ENCODE results near the gene CACNA2D2.

GRCh38 chr3:50536471-50537180 is 33.2 kb upstream of the CACNA2D2 start:
- TF ChIP-seq, protein P1, sequence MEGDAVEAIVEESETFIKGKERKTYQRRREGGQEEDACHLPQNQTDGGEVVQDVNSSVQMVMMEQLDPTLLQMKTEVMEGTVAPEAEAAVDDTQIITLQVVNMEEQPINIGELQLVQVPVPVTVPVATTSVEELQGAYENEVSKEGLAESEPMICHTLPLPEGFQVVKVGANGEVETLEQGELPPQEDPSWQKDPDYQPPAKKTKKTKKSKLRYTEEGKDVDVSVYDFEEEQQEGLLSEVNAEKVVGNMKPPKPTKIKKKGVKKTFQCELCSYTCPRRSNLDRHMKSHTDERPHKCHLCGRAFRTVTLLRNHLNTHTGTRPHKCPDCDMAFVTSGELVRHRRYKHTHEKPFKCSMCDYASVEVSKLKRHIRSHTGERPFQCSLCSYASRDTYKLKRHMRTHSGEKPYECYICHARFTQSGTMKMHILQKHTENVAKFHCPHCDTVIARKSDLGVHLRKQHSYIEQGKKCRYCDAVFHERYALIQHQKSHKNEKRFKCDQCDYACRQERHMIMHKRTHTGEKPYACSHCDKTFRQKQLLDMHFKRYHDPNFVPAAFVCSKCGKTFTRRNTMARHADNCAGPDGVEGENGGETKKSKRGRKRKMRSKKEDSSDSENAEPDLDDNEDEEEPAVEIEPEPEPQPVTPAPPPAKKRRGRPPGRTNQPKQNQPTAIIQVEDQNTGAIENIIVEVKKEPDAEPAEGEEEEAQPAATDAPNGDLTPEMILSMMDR (IDR thresholded peaks at IDR 0.05; ENCODE audit: insufficient read depth, low read length, poor library complexity, severe bottlenecking): no peak
- no peak for TF ChIP-seq EZH2phosphoT487 (conservative IDR thresholded peaks at IDR 0.05; ENCODE audit: low read length)

Data from SU-DHL-6 (cell line).